ENCODE data around the gene GMDS.

DNA sequence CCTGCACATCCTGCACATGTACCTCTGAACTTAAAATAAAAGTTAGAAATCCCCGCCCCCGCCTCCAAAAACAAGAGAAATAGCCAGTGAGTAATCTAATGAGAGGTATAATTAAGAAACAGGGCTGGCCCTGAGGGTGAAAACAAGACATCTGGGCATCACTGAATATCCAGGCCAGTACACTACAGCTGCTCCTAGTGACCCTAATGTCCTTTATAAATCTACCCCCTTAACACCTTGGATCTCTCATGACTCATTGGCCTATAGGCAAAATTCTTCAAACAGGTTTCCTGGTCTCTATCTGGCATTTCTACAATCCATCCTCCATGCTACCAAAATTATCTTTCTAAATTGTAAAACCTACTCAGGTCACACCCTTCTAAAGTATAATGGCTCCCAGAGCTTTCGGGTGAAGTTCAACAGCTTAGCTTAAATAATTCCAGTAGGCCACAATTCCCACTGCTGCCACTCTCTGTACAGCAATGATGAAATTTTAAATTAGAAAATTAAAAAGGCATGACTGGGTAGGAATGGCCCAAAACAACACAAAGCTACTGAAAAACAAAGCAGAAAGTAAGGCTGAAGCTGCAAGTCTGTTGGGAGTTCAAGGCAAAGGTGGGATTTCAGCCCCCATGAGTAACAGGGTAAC is 260.9 kb downstream of the GMDS start:
- TF ChIP-seq CTCF (IDR thresholded peaks at IDR 0.05; ENCODE audit: low read depth, low read length): no peak
- no peak for TF ChIP-seq EZH2phosphoT487 (IDR thresholded peaks at IDR 0.05; ENCODE audit: low read depth)

All from OCI-LY3 (cell line).